Superior temporal gyrus (tissue), 1 donor: Measurements from ENCODE around the gene FRMD7.

Experiments used
- DNase-seq: peaks from one replicate; pipeline ENCODE4 v3.0.0-alpha.2; 2016; ENCODE audit errors: extremely low spot score

The FRMD7 gene

GRCh38 chrX:132037479-132037993 is 90.3 kb downstream of the FRMD7 start:
- no peak for DNase-seq

GRCh38 chrX:132034648-132035047 is 93.2 kb downstream of the FRMD7 start:
- DNase-seq, result no peak

GRCh38 chrX:132033166-132033565 is 94.7 kb downstream of the FRMD7 start:
- no peak for DNase-seq

GRCh38 chrX:132031867-132032266 is 96.0 kb downstream of the FRMD7 start:
- DNase-seq, result no peak

GRCh38 chrX:132030264-132030663 is 97.6 kb downstream of the FRMD7 start:
- DNase-seq, result no peak
